GM21737 (cell line): ENCODE measurements around the gene SERINC4.

Experiments
- ATAC-seq: cut with Tn5 transposase; IDR thresholded peaks from one replicate; pipeline ENCODE4 v1.9.1; 2021; ENCODE audit warnings: mild to moderate bottlenecking, moderate library complexity; ENCODE audit not compliant: unreplicated experiment

SERINC4 gene

DNA sequence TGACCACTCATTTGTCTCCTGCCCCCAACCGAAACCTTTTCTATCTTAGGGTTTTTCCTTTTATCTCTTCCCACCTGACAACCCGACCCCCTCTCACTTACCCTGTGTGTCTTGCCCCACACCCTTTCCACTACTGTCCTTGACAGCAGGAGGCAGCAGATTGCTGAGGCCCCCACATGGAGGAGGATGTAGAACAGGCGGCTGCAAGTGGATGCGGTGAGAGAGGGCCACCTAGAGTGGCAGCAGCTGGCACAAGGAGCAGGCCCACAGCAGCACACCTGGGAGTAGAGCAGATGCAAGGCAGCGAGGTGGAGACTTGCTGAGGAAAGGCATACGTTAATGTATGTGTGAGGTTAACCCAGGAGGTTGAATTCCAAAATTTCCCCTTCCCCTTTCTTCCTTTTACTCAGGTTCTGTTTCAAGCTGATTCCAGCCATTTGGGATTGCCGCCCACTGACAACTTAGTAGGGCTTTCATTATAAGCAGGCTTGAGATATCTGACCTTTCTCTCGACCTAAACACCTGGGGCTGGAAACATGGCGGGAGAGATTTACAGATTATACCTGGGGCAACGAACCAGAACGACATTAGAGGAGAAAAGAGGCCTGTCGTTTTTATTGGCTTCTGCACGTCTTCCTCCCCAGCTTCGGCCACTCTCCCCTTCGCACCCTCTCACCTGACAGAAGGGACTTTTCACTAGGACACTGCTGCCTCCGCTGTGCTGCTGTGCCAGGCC is 643 bp downstream of the SERINC4 start:
- ATAC-seq = no peak

DNA sequence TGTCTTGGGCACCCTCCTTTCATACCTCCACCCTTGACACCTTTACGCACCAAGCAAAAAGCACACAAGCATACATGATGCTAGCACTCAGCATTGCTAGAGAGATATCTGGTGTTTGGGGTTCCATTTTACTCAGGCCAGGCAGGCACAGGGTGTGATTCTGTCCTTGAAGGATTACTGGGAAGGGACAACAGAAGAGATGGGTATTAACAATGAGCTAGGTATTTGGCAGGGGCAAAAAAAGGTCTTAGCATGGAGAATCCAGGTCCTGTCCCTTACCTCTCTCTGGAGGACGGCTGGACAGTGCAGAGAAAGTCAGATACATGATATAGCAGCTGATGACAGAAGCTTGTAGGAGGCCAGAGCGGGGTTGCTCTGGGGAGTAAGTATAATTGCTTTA is 3.5 kb downstream of the SERINC4 start:
- no peak for ATAC-seq

DNA sequence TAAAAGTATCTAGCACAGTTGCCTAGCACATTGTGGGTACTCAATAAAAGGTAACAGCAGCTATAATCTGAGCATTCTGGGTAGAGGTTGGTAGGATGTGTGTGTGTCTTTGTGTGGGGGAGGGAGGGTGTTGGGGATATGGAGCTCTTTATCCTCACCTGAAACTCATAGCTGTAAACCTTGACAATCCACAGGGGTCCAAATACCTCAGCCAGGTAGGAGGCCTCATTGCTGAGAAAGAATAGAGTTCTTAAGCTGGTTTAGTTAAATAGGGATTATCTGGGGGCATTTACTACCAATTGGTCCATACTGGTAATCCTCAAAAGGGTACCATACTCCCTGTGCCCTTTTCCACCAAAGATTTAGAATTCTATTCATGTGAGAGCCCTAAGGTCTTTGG is 4.0 kb downstream of the SERINC4 start:
- no peak for ATAC-seq

GRCh38 chr15:43795197-43795596 is 4.8 kb downstream of the SERINC4 start:
- ATAC-seq = no peak

GRCh38 chr15:43794269-43795037 is 5.6 kb downstream of the SERINC4 start:
- ATAC-seq = no peak

DNA sequence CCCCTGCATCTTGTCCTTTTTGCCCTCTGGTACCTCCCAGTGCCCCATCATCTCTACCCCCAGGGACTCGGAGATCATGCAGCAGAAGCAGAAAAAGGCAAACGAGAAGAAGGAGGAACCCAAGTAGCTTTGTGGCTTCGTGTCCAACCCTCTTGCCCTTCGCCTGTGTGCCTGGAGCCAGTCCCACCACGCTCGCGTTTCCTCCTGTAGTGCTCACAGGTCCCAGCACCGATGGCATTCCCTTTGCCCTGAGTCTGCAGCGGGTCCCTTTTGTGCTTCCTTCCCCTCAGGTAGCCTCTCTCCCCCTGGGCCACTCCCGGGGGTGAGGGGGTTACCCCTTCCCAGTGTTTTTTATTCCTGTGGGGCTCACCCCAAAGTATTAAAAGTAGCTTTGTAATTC is 6.4 kb downstream of the SERINC4 start:
- ATAC-seq = no peak

DNA sequence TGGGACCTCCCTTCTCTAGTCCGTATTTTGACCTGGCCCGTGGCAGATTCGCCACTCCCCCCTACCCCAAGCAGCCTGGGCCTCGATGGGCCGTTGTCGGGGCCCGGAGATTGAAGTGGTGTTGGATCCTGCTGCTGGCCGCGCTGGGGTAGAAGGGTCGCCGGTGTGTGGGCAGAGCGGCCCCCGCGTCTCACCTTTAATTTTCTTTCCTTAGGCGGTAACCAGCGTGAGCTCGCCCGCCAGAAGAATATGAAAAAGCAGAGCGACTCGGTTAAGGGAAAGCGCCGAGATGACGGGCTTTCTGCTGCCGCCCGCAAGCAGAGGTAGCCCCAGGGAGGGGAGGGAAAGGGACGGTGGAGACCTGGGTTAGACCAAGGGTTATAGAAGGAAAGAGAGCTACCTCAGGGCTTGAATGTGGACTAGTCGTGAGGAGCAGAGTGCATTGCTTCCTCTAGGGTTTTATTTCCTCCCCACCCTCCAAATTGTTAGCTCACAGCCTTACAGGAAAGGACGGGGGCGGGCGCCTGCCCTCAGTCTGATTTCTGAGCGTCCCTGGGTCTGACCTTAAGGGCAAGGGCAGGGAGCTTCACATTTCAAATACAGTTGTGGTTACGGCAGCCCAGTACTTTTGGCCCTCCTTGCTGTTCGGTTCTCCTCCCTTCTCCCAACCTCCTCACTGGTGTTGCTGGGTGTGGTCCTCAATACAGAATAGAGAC is 7.1 kb downstream of the SERINC4 start:
- ATAC-seq = no peak

DNA sequence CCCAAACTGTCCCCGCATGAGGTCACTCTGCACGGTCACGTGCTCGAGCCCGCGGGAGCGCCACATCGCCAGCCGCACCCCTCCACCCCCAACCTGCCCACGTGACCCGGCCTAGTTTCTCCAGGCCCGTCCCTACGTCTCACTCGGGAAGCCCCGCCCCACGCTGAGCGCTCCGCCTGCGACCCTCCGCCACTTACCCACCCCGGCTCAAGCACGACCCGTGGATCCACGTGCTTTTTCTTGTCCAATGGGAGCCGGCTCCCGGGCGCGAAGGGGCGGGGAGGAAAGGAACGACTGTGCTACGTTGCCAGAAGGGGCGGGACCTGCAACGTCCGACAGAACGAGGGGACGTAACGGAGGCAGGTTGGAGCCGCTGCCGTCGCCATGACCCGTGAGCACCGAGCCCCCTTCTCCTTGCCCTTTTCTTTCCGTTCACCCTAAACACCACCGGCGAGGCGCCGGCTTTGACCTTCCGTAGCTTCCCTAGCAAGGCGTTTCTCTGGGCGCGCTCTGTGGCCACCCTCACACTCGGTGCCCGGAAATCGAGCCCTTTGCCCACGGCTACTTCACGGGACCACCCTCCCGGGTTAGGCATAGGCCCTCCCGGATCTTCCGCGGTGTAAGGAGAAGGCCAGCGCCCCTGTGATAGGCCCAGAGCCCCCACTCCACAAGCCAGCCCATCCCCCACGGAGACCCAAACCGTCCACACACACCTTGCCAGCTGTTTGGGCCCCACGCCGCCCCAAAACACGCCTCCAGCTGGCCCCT is 7.8 kb downstream of the SERINC4 start, which contains the start of gene SERF2:
SERF2 (plus strand) TSS at position 328 of the 768 bp plus-strand sequence; CDS start at position 385, 57 bp downstream.
- ATAC-seq = peak; percentile 89

- no peak for ATAC-seq
These were observed 10.6 kb downstream of the SERINC4 start for GRCh38 chr15:43789409-43789808.

DNA sequence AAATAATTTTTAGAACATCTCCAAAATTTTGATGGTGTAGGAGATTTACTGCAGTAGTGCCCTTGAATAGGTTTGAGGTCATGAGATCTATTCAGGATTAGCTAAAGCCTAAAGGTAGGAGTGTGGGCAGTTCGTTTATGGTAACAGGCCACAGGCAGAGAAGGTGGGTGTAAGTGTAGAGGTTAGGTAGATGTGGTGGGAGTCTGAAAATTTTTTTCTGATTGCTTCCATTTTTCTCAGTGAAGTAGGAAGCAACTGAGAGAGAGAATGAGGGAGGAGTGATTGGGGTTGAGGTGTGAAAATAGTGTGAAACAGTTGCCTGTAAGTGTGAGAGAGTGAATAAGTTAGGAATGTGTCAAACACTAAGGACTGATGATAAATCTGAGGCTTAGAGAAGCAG is 21.0 kb downstream of the SERINC4 start:
- ATAC-seq = no peak

DNA sequence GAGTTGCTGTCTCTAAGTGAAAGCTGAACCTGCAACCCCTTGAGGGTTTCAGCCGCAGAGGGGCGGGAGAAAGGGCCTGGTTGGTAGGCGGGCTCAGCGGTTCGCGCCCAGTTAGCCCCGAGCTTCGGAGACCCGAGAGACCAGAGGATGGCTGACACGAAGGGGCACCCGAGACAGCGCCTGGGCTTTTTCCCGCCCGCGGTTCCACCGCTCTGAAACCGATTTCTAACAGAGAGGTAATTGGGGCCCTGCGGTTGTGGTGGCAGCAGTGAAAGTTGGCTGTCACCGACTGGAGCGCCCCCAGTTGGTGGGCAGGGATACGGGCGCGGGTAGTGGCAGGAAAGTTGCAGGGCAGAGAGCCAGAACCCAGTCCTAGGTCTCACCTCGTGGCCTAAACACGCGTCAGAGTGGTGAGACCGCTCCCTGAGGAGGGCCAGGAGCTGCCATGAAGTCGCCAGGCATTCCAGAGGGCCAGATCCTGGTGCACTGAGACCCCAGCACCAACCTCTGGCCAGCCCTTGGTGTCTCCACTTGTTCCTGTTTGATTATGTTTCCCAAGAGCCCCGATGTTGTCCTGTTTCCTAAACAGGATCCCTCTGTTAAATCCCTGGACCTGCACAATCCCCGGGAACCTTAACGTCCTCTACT is 22.6 kb downstream of the SERINC4 start:
- ATAC-seq = peak; percentile 55

DNA sequence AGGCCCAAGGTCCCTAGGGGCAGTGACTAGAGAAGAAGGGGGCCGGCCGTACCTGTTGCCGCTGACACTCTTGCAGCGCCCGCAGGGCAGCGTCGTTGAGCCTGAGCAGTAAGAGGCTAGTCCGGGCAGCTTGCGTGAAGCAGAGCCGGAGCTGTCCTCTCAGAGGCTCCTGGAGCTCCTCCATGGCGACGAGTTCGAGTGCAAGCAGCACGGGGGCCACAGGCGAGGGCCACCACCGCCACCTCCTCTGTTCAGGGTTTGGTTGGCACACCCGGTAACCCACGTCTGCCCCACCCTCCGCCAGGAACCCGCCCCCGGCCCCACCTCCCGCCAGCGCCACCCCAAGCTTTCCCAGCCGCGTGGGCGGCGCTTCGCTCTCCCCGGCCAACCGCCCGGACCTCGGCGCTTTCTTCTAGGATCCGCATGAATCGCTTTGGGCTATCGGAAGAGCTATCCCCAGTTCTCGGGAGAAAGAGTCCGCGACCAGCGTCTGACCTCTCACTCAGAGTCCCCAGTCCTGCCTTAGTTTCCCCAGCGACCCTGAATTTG is 23.2 kb downstream of the SERINC4 start, which contains the start of gene ELL3:
ELL3 (minus strand) TSS at position 249 of the 549 bp plus-strand sequence; CDS start at position 184, 65 bp downstream.
- peak; percentile 26 for ATAC-seq

DNA sequence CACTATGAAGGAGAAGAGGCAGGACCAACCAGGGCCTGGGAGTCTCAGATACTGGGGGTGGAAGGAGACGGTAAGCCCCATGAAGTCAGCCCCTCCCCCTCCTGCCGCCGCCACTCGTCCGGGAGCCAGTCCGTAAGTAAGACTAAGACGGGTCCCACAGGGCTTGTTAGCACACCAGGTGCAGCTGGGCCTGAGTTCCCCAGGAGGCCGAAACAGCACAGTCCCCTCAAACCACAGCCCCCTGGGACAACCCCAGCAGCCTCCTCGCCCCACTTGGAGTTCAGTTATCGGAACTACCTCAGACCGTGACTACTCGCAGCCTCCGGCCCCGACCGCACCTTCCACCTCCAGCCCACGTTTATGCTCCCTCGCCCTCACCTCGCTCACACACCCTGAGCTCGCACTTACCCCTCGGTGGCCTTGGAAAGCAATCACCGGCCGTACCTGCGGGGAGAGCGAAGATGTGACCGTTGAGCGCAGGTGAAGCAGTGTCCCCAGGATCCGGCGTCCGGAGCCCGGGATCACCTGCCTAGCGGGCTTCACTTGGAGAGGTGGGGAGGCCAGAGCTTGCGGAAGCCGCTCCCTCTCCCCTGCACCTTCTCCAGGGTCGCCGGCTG is 23.8 kb downstream of the SERINC4 start:
- peak; percentile 54 for ATAC-seq

DNA sequence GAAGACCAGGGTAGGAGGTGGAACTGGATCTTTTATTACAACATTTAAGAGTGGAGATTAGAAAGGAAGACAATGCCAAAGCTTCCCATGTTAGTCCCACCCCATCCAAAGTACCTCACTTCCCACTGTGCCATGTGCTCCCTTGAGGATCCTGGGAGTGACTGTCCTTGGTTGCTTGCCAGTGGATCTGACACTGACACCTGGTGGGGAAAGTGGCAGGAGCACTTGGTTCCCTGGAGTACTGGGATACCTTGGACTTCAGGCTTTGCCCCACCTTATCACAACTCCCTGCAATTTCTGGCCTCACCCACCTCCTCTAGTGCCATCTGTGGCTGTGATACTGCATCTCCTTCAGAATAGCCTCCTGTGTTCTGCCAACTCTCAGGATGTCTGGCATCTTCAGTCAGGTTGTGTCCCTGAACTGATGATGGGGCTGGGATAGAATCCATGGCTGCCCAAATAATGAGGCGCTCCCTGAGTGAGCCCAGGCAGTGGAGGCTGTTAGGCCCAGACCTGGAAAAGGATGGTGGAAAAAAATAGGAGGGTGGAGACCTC is 24.5 kb downstream of the SERINC4 start:
- no peak for ATAC-seq

- no peak for ATAC-seq
These were observed 26.0 kb downstream of the SERINC4 start for GRCh38 chr15:43774062-43774461.

DNA sequence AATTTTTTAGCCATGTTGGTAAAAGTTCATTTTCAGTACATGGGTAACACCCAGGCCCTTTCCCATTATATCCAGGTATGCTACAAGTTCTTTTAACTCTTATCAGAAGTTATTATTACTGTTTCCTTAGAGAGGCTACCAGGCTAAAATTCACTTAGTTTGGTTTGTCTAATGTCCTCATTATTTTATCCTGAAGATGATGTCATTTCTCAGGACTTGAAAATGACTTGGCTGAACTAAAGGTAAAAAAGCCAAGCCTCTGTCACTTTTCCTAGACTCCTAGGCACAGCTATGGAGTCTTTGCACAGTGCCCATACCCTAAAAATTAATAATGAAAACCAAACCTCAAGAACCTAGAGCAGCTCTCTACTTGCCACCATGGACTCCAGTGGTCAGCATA is 27.4 kb downstream of the SERINC4 start:
- no peak for ATAC-seq

- ATAC-seq = no peak
These were observed 28.2 kb downstream of the SERINC4 start for GRCh38 chr15:43771816-43772215.

DNA sequence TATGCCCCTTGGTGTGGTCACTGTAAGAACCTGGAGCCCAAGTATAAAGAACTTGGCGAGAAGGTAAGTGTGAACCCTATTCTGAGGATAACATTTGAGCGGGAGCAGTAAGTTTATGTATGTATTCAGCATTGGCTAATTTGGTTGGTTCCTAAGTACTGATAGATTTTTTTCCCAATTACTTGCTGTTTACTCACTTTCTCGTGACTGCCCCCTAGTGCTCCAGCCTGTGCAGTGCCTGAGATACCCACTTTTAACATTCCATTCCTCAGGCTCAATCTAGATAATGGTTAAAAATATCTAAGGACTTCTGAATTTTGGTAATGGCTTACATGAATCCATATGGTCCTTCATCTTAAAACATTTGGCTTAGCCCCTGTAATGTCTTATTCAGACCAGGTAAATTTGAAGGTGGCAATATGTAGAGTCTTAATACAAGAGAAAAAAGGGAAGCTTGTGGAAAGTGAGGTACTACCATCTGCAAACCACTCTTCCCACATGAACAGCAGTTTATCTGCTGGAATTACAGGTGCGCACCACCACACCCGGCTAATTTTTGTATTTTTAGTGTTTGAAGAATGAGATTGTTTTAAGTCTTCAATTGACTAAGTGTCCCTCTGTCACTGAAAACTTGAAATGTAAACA is 30.3 kb downstream of the SERINC4 start:
- ATAC-seq = no peak
